Measurements from ENCODE around the gene ELMO3. TPM values are rescaled to one million over a fixed set of nuclear protein-coding genes. Genes with fewer than 3 reads are reported as not detected.

ELMO3 gene
- polyA plus RNA-seq, 1 donor, result 4.7 TPM

- no peak for DNase-seq
These were observed 645 bp upstream of the ELMO3 start for GRCh38 chr16:67198238-67198734.

- no peak for DNase-seq
These were observed 872 bp downstream of the ELMO3 start for GRCh38 chr16:67199808-67200198.

DNA sequence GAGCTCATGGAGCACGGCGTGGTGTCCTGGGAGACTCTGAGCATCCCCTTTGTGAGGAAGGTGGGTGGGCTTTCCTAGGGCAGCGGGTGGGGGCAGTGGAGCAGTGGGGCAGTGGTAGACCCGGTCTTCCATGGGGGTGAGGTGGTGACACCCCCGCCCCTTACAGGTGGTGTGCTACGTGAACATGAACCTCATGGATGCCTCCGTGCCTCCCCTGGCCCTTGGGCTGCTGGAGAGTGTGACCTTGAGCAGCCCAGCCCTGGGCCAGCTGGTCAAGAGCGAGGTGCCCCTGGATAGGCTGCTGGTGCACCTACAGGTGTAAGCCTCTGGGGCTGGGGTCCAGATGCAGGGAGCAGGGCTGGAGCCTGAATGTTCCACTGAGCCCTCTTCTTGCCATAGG is 1.6 kb downstream of the ELMO3 start:
- DNase-seq, result no peak

GRCh38 chr16:67201411-67202345 is 2.7 kb downstream of the ELMO3 start:
- DNase-seq, result no peak

GRCh38 chr16:67202426-67202825 is 3.5 kb downstream of the ELMO3 start:
- DNase-seq, result no peak

DNA sequence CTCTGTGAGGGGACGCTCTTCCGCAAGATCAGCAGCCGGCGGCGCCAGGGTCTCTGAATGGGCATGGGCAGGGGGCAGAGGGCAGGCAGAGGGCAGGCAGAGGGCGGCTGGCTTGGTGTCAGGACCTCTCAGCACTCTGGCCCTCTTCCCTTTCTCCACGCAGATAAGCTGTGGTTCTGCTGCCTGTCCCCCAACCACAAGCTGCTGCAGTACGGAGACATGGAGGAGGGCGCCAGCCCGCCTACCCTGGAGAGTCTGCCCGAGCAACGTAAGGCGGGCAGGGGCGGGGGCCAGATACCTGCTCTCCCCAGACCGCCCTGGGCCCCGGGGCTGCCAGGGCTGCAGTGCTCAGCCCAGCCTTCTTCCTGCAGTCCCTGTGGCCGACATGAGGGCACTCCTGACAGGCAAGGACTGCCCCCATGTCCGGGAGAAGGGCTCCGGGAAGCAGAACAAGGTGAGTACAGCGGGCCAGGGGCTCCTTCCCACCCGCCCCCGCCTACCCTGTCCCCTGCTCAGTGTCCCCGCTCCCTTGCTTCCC is 4.1 kb downstream of the ELMO3 start:
- DNase-seq, result no peak

DNA sequence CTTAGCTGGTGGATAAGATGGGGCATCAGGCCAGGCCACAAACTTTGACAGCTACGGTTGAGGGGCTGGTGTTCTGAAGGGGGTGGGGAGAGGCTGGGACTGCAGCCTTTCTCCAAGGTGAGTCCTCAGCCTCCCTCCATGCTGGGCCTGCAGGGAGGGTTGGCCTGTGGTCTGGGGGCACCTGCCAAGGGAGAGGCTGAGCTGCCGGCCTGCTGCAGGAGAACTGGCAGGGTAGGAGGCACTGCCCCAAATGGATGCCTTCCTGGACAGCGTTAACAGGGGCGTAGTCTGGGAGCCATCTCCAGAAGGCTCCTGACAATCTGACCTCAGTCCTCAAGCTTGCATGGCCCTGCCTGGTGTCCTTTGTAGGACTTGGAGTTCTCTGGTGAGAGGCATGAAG is 5.1 kb downstream of the ELMO3 start:
- no peak for DNase-seq

DNA sequence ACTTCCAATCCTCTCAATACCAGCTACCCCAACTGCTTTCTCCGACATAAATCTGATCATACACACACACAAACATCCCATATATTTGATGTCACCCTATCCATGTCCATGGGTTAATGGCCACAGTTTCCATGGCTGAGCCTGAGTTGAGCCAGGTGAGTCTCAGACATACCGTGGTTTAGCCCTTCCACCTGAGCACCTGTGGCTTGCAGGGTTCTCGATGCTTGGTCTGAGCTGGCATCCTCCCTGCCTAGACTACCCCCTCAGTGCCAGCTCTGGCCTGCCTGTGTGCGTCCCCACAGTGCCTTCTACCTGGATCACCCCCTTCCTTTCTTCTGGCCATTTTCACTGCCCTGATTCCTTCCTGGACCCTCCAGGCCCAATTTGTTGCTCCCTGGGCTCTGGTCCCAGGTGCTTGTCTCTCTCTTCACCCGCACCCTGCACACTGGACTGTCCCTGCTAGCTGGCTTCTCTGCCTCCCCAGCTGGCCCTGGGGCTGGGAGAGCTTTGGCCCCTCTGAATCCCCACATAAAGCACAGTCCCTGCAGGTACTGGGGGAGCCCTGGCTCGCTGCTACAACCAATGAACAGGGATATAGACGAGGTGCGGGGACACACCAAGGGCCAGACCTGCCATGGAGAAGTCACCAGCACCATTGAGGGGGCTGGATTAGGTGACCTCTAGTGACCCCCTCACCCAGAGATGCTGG is 7.4 kb downstream of the ELMO3 start:
- no peak for DNase-seq

DNA sequence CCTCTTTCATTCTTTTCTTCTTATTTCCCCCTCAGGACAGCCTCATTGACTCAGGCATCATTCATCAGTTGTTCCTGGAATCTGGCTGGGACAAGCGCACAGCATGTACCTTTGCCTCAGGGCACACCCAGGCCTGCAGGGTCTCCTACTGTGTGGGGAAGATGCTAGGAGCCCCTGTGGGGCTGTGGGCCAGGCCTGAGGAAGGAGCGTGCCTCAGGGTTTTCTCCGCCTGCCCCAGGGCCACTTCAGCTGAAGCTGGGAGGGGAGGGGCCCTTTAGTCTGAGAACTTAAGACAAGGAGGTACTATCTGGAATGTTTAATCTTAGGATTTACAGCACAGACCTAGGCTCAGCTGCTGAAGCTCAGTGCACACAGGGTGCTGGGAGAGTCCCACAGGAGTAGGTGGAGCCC is 7.9 kb downstream of the ELMO3 start:
- DNase-seq, result no peak

DNA sequence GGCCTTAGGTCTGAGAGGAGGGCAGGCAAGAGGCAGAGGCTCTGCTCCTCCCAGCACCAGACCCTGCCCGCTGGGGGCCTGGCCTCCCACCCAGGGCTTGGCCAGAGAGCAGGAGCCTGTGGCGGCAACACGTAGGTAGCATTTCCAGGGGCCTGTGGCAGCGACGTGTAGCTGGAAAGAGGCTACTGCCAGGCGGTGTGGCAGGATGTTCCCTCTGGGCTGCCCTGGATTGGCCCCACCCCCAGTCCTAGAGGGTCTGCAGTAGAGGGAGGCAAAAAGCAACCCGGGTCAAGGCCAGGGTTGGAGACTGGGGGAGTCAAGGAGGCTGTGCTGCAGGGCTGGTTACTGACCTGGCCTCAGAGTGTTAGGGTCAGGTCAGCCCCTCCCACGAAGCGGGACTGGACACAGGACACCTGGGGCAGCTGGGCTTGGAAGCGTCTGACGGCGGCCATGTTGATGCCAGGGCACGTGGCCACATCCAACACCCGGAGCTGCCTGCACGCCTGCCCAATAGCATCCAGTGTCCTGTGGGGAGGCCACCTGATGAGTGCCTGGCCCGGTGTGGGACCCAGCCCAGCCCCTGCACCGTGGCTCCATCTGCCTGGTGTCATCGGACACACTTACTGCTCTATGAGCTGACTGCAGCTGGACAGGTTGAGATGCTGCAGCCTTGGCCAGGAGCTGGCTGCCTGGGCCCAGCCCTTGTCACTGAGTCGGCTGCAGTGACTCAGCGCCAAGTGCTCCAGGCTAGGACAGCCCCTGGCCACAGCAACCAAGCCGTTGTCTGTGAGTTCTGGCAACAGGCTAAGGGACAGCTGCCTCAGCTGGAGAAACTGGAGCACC is 8.5 kb downstream of the ELMO3 start:
- DNase-seq, result no peak

- DNase-seq, result no peak
These were observed 9.4 kb downstream of the ELMO3 start for GRCh38 chr16:67208154-67208896.

- DNase-seq, result no peak
These were observed 10.6 kb downstream of the ELMO3 start for GRCh38 chr16:67209565-67209964.

DNA sequence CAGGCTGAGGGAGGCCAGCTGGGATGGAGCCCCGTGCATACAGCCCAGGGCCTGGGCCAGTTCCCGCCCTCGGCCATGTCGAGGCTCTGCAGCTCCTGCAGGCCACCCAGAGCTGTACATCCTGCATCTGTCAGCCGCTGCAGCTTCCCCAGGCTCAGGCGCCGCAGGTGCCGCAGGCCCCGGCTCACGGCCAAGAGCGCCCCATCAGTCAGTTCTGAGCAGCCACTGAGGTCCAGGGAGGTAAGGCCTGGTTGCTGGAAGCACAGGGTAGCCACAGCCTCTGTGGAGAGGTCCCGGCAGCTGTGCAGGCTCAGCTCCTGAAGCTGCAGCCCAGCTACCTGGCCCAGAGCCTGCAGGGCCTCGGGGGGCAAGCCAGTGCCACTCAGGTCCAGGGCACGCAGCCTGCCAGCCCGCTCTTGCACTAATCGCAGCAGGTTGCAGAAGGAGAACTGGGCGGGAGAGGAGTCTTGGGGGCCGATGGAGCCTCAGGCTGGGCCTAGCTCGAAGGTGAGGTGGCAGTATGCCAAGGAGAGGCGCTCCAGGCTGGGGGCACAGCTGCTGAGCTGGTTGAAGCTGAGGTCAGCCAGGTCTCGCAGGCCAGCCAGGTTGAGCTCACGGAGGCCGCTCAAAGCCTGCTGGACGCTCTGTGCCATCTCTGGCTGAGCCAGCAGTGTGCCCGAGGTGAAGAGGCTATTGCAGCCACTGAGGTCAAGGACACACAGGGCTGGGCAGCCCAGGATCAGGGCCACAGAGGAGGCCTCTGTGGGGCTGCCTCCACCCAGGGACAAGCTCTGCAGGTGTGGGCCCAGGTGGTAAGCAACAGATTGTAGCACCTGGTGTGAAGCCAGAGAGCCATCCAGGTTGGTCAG is 11.4 kb downstream of the ELMO3 start:
- no peak for DNase-seq

DNA sequence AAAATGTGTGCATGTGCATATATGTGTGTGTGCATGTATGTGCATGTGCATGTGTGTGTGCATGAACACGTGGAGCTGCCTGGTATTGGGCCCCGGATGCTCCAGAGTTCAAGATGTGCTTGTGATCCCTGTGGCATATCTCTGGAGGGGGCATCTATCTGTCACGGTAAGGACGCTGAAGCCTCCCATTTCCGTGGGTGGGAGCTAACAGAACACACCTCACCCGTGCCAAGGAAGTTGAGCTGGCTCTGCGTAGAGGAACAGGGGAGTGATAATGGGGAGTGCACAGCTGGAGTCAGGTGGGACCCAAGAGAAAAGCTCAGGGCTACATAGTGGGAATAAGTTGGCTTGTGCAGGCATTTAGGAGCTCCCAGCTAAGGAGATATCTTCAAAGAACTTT is 12.7 kb downstream of the ELMO3 start:
- DNase-seq, result no peak

GRCh38 chr16:67212766-67213165 is 13.8 kb downstream of the ELMO3 start:
- DNase-seq, result no peak

DNA sequence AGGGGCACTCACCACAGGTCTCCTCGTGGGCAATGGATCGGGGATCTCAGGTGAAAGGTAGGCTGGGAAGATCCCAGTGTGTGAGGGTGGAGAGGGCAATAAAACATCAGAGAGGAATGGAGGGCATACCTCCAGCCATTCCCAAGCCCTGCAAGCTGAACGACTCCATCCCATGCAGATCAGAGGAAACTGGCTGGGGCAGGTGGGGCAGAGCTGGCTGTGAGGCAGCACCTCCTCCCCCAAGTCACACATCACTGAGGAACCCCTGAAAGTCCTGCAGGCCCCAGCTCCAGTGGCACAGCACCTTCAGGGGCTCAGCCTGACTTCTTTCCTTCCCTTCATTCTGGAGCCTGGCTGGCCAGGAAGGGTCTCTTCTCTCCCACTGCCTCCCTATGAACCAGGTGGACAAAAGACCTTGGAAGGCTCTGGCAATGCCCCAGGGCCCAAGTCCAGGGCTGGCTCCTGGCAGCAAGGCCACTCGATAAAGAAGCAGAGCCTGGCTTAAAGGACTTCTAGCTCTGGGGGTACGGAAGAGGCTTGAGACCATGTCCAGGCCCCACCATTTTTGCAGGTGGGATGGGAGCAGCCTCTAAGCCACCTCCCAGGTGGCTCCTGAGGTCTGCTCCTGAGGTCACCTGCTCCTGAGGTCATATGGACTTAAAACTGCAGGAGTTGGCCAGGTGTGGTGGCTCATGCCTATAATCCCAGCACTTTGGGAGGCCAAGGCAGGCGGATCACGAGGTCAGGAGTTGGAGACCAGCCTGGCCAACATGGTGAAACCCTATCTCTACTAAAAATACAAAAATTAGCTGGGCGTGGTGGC is 14.5 kb downstream of the ELMO3 start:
- no peak for DNase-seq

GRCh38 chr16:67215706-67216105 is 16.8 kb downstream of the ELMO3 start:
- no peak for DNase-seq

DNA sequence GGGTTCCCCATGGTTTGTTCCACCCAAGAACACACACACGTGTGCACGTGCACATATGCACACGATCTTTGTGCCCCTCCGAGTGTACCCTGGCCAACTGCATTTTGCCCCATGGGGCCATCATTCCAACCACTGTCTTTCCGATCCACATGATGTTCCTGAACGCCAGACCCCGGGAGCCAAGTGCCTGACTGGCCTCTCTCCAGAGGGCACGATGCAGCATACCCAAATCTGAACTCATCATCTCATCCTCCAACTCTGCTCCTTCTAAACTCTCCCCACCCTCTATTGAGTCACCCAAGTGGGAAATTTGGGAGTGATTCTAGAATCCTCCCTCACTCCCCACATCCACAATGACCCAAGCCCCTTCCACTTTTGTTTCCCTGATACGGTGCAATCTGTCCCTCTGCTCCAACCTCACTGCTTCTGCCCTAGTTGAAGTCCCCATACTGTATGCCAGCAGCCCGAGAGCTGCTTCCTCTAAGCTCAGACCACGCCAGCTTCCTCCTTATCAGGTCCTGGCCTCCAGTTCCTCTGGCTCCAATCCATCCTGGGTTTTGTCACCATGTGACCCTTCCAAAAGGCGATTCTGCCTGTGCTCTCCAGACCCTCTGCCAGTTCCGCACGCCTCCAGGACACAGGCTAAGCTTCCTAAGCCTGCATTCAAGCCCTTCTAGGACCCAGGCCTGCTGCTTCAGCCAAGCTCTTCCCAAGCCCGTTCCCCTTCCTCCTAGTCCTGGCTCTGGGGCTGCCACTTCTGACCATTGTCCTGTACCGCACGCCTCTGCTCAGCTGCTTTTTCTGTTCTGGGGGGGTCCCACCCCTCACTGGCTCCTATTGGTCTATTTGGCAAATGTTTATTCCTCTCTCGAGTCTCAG is 17.9 kb downstream of the ELMO3 start:
- no peak for DNase-seq

Measured in left kidney (tissue), 2 donors.